ENCODE data around the gene MIDN. TPM values are rescaled to one million over a fixed set of nuclear protein-coding genes. Genes with fewer than 3 reads are reported as not detected.

MIDN gene
- polyA plus RNA-seq, 1 donor from 2014 or later: 24.8 TPM

DNA sequence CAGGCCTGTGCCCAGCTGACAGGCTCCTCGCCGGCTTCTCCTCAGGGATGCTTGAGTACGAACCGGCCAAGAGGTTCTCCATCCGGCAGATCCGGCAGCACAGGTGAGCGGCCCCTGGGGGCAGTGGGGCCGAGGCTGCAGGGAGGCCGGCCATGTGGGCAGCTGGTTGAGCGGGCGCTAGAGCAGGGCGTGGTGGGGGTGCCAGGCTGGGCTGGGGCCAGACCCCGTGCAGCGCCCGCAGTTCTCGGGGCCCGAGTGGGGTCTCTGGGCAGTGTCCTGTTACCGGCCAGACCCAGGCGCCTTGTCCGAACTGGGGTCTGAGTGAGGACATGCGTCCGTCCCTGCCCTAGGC, 26.5 kb upstream of the MIDN start:
- no peak overlapping the region for H3K4me2 ChIP-seq (ENCODE audit: low read length)
- peaks cover 2% of the 10 kb centered on the region for H3K79me2 ChIP-seq (replicated peaks; ENCODE audit: insufficient read depth, low read length)
- no peaks in the 10 kb centered on the region for H3K9me3 ChIP-seq (ENCODE audit: low read length)
- no peaks in the 10 kb centered on the region for H4K20me1 ChIP-seq (ENCODE audit: insufficient read depth)
- no peaks in the 10 kb centered on the region for H3K36me3 ChIP-seq (ENCODE audit: insufficient read depth, low read length)
- no peaks in the 10 kb centered on the region for H3F3A ChIP-seq (ENCODE audit: insufficient read depth, low read length, poor library complexity, severe bottlenecking)
- H2AFZ ChIP-seq (ENCODE audit: low read depth, low read length): no peak overlapping the region
- no peaks in the 10 kb centered on the region for H3K9me2 ChIP-seq (ENCODE audit: insufficient read depth, low read length)
- H3K4me3 ChIP-seq (ENCODE audit: low read length): no peak overlapping the region
- H3K9ac ChIP-seq (ENCODE audit: low read length): no peak overlapping the region
- H3K27me3 ChIP-seq (ENCODE audit: insufficient read depth, low read depth, low read length): no peaks in the 10 kb centered on the region
- TF ChIP-seq RAD21 (conservative IDR thresholded peaks at IDR 0.05) (no peak), POLR2AphosphoS5 (IDR thresholded peaks at IDR 0.05) (no peak), TAF1 (IDR thresholded peaks at IDR 0.05; ENCODE audit: low read depth) (no peak), EZH2 (IDR thresholded peaks at IDR 0.05; ENCODE audit: borderline replicate concordance, insufficient read depth, low read length, poor library complexity, severe bottlenecking) (no peak), SMC3 (conservative IDR thresholded peaks at IDR 0.05; ENCODE audit: poor library complexity) (no peak)
- TF ChIP-seq, protein P1, sequence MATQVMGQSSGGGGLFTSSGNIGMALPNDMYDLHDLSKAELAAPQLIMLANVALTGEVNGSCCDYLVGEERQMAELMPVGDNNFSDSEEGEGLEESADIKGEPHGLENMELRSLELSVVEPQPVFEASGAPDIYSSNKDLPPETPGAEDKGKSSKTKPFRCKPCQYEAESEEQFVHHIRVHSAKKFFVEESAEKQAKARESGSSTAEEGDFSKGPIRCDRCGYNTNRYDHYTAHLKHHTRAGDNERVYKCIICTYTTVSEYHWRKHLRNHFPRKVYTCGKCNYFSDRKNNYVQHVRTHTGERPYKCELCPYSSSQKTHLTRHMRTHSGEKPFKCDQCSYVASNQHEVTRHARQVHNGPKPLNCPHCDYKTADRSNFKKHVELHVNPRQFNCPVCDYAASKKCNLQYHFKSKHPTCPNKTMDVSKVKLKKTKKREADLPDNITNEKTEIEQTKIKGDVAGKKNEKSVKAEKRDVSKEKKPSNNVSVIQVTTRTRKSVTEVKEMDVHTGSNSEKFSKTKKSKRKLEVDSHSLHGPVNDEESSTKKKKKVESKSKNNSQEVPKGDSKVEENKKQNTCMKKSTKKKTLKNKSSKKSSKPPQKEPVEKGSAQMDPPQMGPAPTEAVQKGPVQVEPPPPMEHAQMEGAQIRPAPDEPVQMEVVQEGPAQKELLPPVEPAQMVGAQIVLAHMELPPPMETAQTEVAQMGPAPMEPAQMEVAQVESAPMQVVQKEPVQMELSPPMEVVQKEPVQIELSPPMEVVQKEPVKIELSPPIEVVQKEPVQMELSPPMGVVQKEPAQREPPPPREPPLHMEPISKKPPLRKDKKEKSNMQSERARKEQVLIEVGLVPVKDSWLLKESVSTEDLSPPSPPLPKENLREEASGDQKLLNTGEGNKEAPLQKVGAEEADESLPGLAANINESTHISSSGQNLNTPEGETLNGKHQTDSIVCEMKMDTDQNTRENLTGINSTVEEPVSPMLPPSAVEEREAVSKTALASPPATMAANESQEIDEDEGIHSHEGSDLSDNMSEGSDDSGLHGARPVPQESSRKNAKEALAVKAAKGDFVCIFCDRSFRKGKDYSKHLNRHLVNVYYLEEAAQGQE (IDR thresholded peaks at IDR 0.05; ENCODE audit: borderline replicate concordance): no peak
- H3K27ac ChIP-seq (ENCODE audit: low read length): no peak overlapping the region

DNA sequence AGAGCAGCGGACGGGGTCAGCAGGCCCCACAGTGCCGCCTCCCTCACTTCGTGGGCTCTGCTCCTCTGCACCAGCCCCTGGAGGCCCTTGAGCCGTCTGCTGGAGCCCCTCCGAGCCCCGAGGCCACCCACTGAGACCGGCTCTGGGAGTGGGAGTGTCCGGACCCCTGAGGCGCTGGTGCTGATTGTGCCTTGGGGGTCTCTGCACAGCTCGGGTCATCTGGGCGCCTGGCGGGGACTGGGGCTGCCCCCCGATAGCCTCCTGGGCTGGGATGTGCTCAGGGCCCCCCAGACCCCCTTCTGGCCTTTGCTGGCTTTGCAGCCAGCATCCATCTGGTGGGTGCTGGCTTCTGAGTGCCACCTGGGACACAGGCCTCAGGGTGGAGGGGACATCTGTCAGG, 26.0 kb upstream of the MIDN start:
- Histone ChIP-seq H2AFZ (ENCODE audit: low read depth, low read length) (no peak overlapping the region), H3K27me3 (ENCODE audit: insufficient read depth, low read depth, low read length) (no peaks in the 10 kb centered on the region), H3K9ac (ENCODE audit: low read length) (no peak overlapping the region), H3K4me2 (ENCODE audit: low read length) (no peak overlapping the region), H3K4me3 (ENCODE audit: low read length) (no peak overlapping the region), H3F3A (ENCODE audit: insufficient read depth, low read length, poor library complexity, severe bottlenecking) (no peaks in the 10 kb centered on the region), H3K79me2 (replicated peaks; ENCODE audit: insufficient read depth, low read length) (no peaks in the 10 kb centered on the region), H4K20me1 (ENCODE audit: insufficient read depth) (no peaks in the 10 kb centered on the region), H3K9me3 (ENCODE audit: low read length) (no peaks in the 10 kb centered on the region), H3K36me3 (ENCODE audit: insufficient read depth, low read length) (no peaks in the 10 kb centered on the region), H3K27ac (ENCODE audit: low read length) (no peak overlapping the region), H3K9me2 (ENCODE audit: insufficient read depth, low read length) (no peaks in the 10 kb centered on the region)
- TF ChIP-seq EP300 (conservative IDR thresholded peaks at IDR 0.05; ENCODE audit: poor library complexity, severe bottlenecking) (no peak), RAD21 (conservative IDR thresholded peaks at IDR 0.05) (no peak), POLR2AphosphoS5 (IDR thresholded peaks at IDR 0.05) (no peak), SMC3 (conservative IDR thresholded peaks at IDR 0.05; ENCODE audit: poor library complexity) (no peak), MXI1 (conservative IDR thresholded peaks at IDR 0.05; ENCODE audit: poor library complexity, severe bottlenecking) (no peak), TAF1 (IDR thresholded peaks at IDR 0.05; ENCODE audit: low read depth) (no peak), EZH2 (IDR thresholded peaks at IDR 0.05; ENCODE audit: borderline replicate concordance, insufficient read depth, low read length, poor library complexity, severe bottlenecking) (no peak)
- TF ChIP-seq, protein P1 (IDR thresholded peaks at IDR 0.05; ENCODE audit: borderline replicate concordance): no peak
- TF ChIP-seq, protein P2, sequence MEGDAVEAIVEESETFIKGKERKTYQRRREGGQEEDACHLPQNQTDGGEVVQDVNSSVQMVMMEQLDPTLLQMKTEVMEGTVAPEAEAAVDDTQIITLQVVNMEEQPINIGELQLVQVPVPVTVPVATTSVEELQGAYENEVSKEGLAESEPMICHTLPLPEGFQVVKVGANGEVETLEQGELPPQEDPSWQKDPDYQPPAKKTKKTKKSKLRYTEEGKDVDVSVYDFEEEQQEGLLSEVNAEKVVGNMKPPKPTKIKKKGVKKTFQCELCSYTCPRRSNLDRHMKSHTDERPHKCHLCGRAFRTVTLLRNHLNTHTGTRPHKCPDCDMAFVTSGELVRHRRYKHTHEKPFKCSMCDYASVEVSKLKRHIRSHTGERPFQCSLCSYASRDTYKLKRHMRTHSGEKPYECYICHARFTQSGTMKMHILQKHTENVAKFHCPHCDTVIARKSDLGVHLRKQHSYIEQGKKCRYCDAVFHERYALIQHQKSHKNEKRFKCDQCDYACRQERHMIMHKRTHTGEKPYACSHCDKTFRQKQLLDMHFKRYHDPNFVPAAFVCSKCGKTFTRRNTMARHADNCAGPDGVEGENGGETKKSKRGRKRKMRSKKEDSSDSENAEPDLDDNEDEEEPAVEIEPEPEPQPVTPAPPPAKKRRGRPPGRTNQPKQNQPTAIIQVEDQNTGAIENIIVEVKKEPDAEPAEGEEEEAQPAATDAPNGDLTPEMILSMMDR (IDR thresholded peaks at IDR 0.05; ENCODE audit: poor library complexity, severe bottlenecking): no peak
